Measurements from ENCODE around the gene EIF2B2. TPM values are rescaled to one million over a fixed set of nuclear protein-coding genes. Genes with fewer than 3 reads are reported as not detected.

EIF2B2 gene
- total and polyA plus RNA-seq, 2 of the 13 experiments (the other 11 are each of a cell fraction or from before 2014, with no cell fraction given), result 54.4 to 78.6 TPM

DNA sequence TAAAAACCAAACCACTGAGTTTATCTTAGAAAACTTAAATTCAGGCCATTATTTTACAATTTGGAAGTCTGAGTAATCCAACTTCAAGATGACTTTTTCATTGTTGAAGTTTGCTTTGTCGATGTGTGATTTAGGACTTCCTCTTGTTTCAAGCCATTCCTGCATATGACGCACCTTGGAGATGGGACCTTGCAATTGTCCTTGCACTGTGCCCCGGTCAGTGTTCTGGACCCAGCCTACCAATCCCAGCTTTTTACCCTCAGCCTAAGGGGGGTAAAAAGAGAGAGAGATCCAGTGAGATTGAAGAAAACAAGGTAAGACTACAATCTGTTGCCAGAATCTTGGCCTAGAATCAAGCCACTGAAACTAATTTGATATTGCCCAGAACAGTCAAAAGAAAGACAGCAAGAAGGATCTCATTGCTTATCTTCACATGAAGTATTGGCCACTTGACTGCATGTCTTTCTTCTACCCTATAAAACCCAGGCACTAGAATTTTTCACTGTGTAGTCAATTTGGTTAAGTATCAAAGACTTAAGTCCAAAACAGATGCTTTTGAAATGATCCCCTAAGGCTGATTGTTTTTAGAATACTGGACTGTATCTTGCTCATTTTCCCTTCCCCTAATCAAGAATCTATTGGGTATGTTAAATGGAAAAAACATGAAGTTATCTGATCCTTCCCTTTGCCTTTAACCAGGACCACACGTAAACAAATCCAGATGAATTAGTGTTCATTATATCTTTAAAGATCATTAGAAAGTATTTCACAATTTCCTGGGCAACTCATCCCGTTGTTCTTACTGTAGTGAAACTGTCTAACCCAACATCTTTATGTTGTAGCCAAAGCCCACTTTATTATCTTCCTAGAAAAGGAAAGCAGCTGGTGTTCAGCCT lies 50.9 kb downstream of the EIF2B2 start:
- Histone ChIP-seq H3K9ac (ENCODE audit: insufficient read depth, low read depth, low read length) (no peak overlapping the region), H3K4me2 (ENCODE audit: low read depth, low read length) (no peak overlapping the region), H3K27ac (ENCODE audit: extremely low read length, insufficient read depth, low read length) (no peak overlapping the region), H4K20me1 (ENCODE audit: insufficient read depth, low read length) (no peaks in the 10 kb centered on the region), H3K4me3 (replicated peaks in 1 of 3; ENCODE audit: insufficient read depth in 1 of 3, low read depth in 2 of 3, low read length in 3 of 3) (no peak overlapping the region), H2AFZ (ENCODE audit: low read length) (no peak overlapping the region), H3K79me2 (ENCODE audit: insufficient read depth, low read length) (peaks cover 19% of the 10 kb centered on the region), H3K36me3 (replicated peaks in 1 of 2; ENCODE audit: control insufficient read depth in 1 of 2, insufficient read depth in 2 of 2, low read length in 2 of 2) (no peaks in the 10 kb centered on the region; a peak in 2 of 5 replicates), H3K9me3 (ENCODE audit: low read length) (no peaks in the 10 kb centered on the region), H3K27me3 (ENCODE audit: control insufficient read depth in 1 of 2, insufficient read depth in 2 of 2, low read length in 2 of 2) (no peaks in the 10 kb centered on the region), H3K4me1 (ENCODE audit: insufficient read depth, low read length) (peaks cover 25% of the 10 kb centered on the region)
- FAIRE-seq (no peak), ATAC-seq (no peak), DNase-seq (ENCODE audit: low spot score) (no peak)
- intact Hi-C loops (cut with micrococcal nuclease; ENCODE audit: unreplicated experiment), result no loop called here
- WGBS (ENCODE audit: low lambda C conversion rate), result 94% methylated on average over 4 of the region's 5 CpGs
- ChIA-PET CTCF (ENCODE audit: low intra/inter-chr PET ratio, low total read pairs) (no interaction called here), POLR2A (no interaction called here)
- in situ Hi-C loops (cut with HindIII; ENCODE audit: extremely low pct_ligation_motif_present, low pct_unique_long_range_greater_than_20kb), result no loop called here
- no TSS peak for BruUV-seq (replicated peaks)
- no peak for TF ChIP-seq ATF1 (CRISPR knock-in tag; IDR thresholded peaks at IDR 0.05)
- TF ChIP-seq KLF16 (CRISPR knock-in tag; IDR thresholded peaks at IDR 0.05), result no peak
- TF ChIP-seq STAT5B (CRISPR knock-in tag; IDR thresholded peaks at IDR 0.05), result no peak
- no peak for TF ChIP-seq FOXA1 (IDR thresholded peaks at IDR 0.05)
- TF ChIP-seq FOXA1 (CRISPR knock-in tag; IDR thresholded peaks at IDR 0.05), result no peak
- no peak for TF ChIP-seq ZNF33B (CRISPR knock-in tag; IDR thresholded peaks at IDR 0.05)
- no peak for TF ChIP-seq FOXO1 (CRISPR knock-in tag; IDR thresholded peaks at IDR 0.05)
- no peak for TF ChIP-seq AGO1 (IDR thresholded peaks at IDR 0.05; ENCODE audit: low read depth, low read length, poor library complexity, severe bottlenecking)
- TF ChIP-seq ZNF225 (CRISPR knock-in tag; IDR thresholded peaks at IDR 0.05), result no peak
- TF ChIP-seq, protein P1, sequence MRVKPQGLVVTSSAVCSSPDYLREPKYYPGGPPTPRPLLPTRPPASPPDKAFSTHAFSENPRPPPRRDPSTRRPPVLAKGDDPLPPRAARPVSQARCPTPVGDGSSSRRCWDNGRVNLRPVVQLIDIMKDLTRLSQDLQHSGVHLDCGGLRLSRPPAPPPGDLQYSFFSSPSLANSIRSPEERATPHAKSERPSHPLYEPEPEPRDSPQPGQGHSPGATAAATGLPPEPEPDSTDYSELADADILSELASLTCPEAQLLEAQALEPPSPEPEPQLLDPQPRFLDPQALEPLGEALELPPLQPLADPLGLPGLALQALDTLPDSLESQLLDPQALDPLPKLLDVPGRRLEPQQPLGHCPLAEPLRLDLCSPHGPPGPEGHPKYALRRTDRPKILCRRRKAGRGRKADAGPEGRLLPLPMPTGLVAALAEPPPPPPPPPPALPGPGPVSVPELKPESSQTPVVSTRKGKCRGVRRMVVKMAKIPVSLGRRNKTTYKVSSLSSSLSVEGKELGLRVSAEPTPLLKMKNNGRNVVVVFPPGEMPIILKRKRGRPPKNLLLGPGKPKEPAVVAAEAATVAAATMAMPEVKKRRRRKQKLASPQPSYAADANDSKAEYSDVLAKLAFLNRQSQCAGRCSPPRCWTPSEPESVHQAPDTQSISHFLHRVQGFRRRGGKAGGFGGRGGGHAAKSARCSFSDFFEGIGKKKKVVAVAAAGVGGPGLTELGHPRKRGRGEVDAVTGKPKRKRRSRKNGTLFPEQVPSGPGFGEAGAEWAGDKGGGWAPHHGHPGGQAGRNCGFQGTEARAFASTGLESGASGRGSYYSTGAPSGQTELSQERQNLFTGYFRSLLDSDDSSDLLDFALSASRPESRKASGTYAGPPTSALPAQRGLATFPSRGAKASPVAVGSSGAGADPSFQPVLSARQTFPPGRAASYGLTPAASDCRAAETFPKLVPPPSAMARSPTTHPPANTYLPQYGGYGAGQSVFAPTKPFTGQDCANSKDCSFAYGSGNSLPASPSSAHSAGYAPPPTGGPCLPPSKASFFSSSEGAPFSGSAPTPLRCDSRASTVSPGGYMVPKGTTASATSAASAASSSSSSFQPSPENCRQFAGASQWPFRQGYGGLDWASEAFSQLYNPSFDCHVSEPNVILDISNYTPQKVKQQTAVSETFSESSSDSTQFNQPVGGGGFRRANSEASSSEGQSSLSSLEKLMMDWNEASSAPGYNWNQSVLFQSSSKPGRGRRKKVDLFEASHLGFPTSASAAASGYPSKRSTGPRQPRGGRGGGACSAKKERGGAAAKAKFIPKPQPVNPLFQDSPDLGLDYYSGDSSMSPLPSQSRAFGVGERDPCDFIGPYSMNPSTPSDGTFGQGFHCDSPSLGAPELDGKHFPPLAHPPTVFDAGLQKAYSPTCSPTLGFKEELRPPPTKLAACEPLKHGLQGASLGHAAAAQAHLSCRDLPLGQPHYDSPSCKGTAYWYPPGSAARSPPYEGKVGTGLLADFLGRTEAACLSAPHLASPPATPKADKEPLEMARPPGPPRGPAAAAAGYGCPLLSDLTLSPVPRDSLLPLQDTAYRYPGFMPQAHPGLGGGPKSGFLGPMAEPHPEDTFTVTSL (CRISPR knock-in tag; IDR thresholded peaks at IDR 0.05; ENCODE audit: borderline replicate concordance), result no peak
- TF ChIP-seq, protein P2, sequence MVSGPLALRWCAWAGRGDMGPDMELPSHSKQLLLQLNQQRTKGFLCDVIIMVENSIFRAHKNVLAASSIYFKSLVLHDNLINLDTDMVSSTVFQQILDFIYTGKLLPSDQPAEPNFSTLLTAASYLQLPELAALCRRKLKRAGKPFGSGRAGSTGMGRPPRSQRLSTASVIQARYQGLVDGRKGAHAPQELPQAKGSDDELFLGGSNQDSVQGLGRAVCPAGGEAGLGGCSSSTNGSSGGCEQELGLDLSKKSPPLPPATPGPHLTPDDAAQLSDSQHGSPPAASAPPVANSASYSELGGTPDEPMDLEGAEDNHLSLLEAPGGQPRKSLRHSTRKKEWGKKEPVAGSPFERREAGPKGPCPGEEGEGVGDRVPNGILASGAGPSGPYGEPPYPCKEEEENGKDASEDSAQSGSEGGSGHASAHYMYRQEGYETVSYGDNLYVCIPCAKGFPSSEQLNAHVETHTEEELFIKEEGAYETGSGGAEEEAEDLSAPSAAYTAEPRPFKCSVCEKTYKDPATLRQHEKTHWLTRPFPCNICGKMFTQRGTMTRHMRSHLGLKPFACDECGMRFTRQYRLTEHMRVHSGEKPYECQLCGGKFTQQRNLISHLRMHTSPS (CRISPR knock-in tag; IDR thresholded peaks at IDR 0.05; ENCODE audit: low read depth), result no peak
- TF ChIP-seq, protein P3, sequence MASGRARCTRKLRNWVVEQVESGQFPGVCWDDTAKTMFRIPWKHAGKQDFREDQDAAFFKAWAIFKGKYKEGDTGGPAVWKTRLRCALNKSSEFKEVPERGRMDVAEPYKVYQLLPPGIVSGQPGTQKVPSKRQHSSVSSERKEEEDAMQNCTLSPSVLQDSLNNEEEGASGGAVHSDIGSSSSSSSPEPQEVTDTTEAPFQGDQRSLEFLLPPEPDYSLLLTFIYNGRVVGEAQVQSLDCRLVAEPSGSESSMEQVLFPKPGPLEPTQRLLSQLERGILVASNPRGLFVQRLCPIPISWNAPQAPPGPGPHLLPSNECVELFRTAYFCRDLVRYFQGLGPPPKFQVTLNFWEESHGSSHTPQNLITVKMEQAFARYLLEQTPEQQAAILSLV (CRISPR knock-in tag; IDR thresholded peaks at IDR 0.05; ENCODE audit: borderline replicate concordance), result no peak
- no peak for TF ChIP-seq SSRP1 (CRISPR knock-in tag; IDR thresholded peaks at IDR 0.05)
- TF ChIP-seq, protein P4, sequence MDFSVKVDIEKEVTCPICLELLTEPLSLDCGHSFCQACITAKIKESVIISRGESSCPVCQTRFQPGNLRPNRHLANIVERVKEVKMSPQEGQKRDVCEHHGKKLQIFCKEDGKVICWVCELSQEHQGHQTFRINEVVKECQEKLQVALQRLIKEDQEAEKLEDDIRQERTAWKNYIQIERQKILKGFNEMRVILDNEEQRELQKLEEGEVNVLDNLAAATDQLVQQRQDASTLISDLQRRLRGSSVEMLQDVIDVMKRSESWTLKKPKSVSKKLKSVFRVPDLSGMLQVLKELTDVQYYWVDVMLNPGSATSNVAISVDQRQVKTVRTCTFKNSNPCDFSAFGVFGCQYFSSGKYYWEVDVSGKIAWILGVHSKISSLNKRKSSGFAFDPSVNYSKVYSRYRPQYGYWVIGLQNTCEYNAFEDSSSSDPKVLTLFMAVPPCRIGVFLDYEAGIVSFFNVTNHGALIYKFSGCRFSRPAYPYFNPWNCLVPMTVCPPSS (IDR thresholded peaks at IDR 0.05), result no peak
- no peak for TF ChIP-seq PHF20 (CRISPR knock-in tag; IDR thresholded peaks at IDR 0.05)
- TF ChIP-seq NBN (conservative IDR thresholded peaks at IDR 0.05), result no peak

Measured in HepG2 (cell line).